ENCODE data around the gene UGT1A5. TPM values are rescaled to one million over a fixed set of nuclear protein-coding genes. Genes with fewer than 3 reads are reported as not detected.

The UGT1A5 gene
- total and polyA plus RNA-seq, 8 donors, result not detected

DNA sequence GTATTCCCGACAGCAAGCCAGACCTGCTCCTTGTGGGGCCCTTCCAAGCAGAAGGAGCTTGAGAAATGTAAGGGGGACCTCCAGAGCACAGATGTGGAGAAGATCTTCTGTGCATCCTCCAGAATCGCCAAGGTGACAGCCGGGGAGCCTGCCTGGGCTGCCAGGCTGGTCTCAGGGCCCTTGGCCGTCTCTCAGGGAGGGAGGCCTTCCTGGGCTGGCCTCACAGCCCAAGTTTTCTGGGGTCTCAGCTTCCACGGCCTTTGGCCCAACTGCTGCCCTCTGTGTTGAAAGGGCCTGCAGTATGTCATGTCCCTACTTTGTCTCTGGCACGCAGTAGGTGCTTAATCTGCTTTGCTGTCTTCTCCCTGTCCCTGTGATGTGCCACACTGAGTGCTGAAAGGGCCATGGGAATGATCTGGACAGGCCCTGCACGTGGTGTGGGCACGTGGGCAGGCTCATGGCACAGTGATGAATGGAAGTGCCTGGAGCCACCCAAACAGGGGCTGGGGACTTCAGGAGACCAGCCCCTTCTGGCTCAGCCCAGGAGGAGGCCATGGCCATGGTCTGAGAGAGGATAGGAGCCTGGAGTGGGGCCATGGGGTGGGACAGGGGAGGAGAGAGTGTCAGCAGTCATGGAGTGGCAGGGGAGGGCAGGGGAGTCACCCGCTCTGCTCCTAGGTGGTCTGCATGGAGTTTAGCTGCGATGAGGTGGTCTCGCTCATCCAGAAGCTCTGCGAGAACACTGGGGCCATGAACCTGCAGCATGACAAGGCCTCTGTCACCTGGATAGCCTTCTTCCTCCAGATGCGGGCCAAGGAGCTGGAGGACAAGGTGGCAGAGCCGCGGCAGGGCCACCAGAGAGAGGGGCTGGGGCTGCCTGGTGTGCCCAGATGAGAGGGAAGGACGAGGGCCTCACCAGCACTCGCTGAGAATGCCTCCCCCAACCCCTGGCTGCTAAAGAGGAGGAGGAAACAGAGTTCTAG, 106.2 kb downstream of the UGT1A5 start:
- Histone ChIP-seq H3K27ac (no peak overlapping the region), H3K4me1 (no peaks in the 10 kb centered on the region), H3K9me3 (no peaks in the 10 kb centered on the region), H3K4me3 (no peak overlapping the region), H3K36me3 (no peaks in the 10 kb centered on the region), H3K27me3 (no peaks in the 10 kb centered on the region)
- FAIRE-seq (no peak), DNase-seq (peak in 3 of 6 donors; percentile 4 to 29 (median 28)), ATAC-seq (no peak)
- TF ChIP-seq, protein P1, sequence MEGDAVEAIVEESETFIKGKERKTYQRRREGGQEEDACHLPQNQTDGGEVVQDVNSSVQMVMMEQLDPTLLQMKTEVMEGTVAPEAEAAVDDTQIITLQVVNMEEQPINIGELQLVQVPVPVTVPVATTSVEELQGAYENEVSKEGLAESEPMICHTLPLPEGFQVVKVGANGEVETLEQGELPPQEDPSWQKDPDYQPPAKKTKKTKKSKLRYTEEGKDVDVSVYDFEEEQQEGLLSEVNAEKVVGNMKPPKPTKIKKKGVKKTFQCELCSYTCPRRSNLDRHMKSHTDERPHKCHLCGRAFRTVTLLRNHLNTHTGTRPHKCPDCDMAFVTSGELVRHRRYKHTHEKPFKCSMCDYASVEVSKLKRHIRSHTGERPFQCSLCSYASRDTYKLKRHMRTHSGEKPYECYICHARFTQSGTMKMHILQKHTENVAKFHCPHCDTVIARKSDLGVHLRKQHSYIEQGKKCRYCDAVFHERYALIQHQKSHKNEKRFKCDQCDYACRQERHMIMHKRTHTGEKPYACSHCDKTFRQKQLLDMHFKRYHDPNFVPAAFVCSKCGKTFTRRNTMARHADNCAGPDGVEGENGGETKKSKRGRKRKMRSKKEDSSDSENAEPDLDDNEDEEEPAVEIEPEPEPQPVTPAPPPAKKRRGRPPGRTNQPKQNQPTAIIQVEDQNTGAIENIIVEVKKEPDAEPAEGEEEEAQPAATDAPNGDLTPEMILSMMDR (IDR thresholded peaks at IDR 0.05), result no peak
- intact Hi-C loops (cut with DNase I), result no loop called here
- WGBS, 2 donors, result 69% methylated on average over 17 of the region's 17 CpGs

GRCh38 chr2:233819884-233820773, 107.4 kb downstream of the UGT1A5 start:
- Histone ChIP-seq H3K36me3 (no peaks in the 10 kb centered on the region), H3K27me3 (no peaks in the 10 kb centered on the region), H3K9me3 (no peaks in the 10 kb centered on the region), H3K4me3 (no peak overlapping the region), H3K4me1 (no peaks in the 10 kb centered on the region), H3K27ac (no peak overlapping the region)
- ATAC-seq, result no peak
- intact Hi-C loops (cut with DNase I), result no loop called here
- 68 to 82% methylated on average over 18 of the region's 18 CpGs for WGBS, 2 donors
- no peak for FAIRE-seq
- DNase-seq, result peak in 2 of 6 donors; percentile 5 to 39
- TF ChIP-seq, protein P1 (IDR thresholded peaks at IDR 0.05), result no peak

GRCh38 chr2:233820774-233821105, 108.0 kb downstream of the UGT1A5 start:
- Histone ChIP-seq H3K9me3 (no peaks in the 10 kb centered on the region), H3K4me1 (no peaks in the 10 kb centered on the region), H3K36me3 (no peaks in the 10 kb centered on the region), H3K27ac (no peak overlapping the region), H3K4me3 (no peak overlapping the region), H3K27me3 (no peaks in the 10 kb centered on the region)
- ATAC-seq (no peak), FAIRE-seq (no peak), DNase-seq (peak in 2 of 6 donors; percentile 7 to 16)
- intact Hi-C loops (cut with DNase I), result no loop called here
- TF ChIP-seq, protein P1 (IDR thresholded peaks at IDR 0.05), result no peak
- 76 to 90% methylated on average over 6 of the region's 6 CpGs for WGBS, 2 donors

GRCh38 chr2:233821196-233821595, 108.5 kb downstream of the UGT1A5 start:
- Histone ChIP-seq H3K4me3 (no peak overlapping the region), H3K27me3 (no peaks in the 10 kb centered on the region), H3K36me3 (no peaks in the 10 kb centered on the region), H3K4me1 (no peaks in the 10 kb centered on the region), H3K9me3 (no peaks in the 10 kb centered on the region), H3K27ac (no peak overlapping the region)
- WGBS, 2 donors, result 85 to 86% methylated on average over 3 of the region's 3 CpGs
- TF ChIP-seq, protein P1 (IDR thresholded peaks at IDR 0.05), result no peak
- FAIRE-seq (no peak), DNase-seq (peak in 2 of 6 donors; percentile 6 to 8), ATAC-seq (no peak)
- intact Hi-C loops (cut with DNase I), result no loop called here

All from pancreas (tissue), 10 donors.